Hepatocyte (in vitro differentiated cells): ENCODE data around the gene ADORA3. TPM values are rescaled to one million over a fixed set of nuclear protein-coding genes. Genes with fewer than 3 reads are reported as not detected.
"Not testable (repeated sequence)": the region's sequence is repeated elsewhere in the genome, so short reads cannot be mapped to it uniquely, and the experiment has no call there.

Source experiments
- DNase-seq: peaks from one replicate; pipeline ENCODE4 v3.0.0-alpha.2; 2016; ENCODE audit warnings: low spot score
- H2AFZ ChIP-seq: fragments of 200-600 bp; sonication (generic); 2 replicates; pipeline ENCODE4 v1.6.0; 2016; ENCODE audit warnings: antibody characterized with exemption, mild to moderate bottlenecking
- H3K27ac ChIP-seq: fragments of 200-600 bp; sonication (generic); 2 replicates; pipeline ENCODE4 v1.5.1; 2016; ENCODE audit warnings: mild to moderate bottlenecking
- H3K27me3 ChIP-seq: fragments of 200-600 bp; sonication (generic); 2 replicates; pipeline ENCODE4 v1.6.1; 2016
- H3K36me3 ChIP-seq: fragments of 200-600 bp; sonication (generic); replicated peaks from 2 replicates; pipeline ENCODE4 v1.5.1; 2016; ENCODE audit warnings: low read depth; ENCODE audit not compliant: insufficient read depth
- H3K4me1 ChIP-seq: fragments of 200-600 bp; sonication (generic); 2 replicates; pipeline ENCODE4 v1.5.1; 2016; ENCODE audit warnings: mild to moderate bottlenecking, moderate library complexity; ENCODE audit not compliant: insufficient read depth
- H3K4me2 ChIP-seq: fragments of 200-600 bp; sonication (generic); 2 replicates; pipeline ENCODE4 v1.6.0; 2016
- H3K4me3 ChIP-seq: fragments of 200-600 bp; sonication (generic); 2 replicates; pipeline ENCODE4 v1.5.1; 2016; ENCODE audit warnings: mild to moderate bottlenecking
- H3K79me2 ChIP-seq: fragments of 200-600 bp; sonication (generic); 2 replicates; pipeline ENCODE4 v1.6.0; 2017; ENCODE audit warnings: mild to moderate bottlenecking
- H3K9me2 ChIP-seq: fragments of 200-600 bp; sonication (generic); replicated peaks from 2 replicates; pipeline ENCODE4 v1.6.0; 2017; ENCODE audit warnings: mild to moderate bottlenecking; ENCODE audit not compliant: insufficient read depth
- H3K9me3 ChIP-seq: fragments of 200-600 bp; sonication (generic); 2 replicates; pipeline ENCODE4 v1.5.1; 2016; ENCODE audit warnings: low read depth, mild to moderate bottlenecking
- H4K20me1 ChIP-seq: fragments of 200-600 bp; sonication (generic); 2 replicates; pipeline ENCODE4 v1.6.0; 2016; ENCODE audit warnings: mild to moderate bottlenecking; ENCODE audit not compliant: insufficient read depth, poor library complexity, severe bottlenecking
- EZH2 ChIP-seq: fragments of 200-600 bp; sonication (generic); IDR thresholded peaks from 2 replicates; pipeline ENCODE4 v1.6.1; 2016; ENCODE audit warnings: antibody characterized with exemption, mild to moderate bottlenecking, borderline replicate concordance
- EZH2phosphoT487 ChIP-seq: fragments of 200-600 bp; sonication (generic); IDR thresholded peaks from one replicate; pipeline ENCODE4 v1.6.1; 2018; ENCODE audit warnings: antibody characterized with exemption, mild to moderate bottlenecking, low read depth, moderate library complexity; ENCODE audit not compliant: unreplicated experiment, severe bottlenecking
- WGBS: methylation state at CpG from one replicate; pipeline ENCODE4 v1.1.6; 2016; ENCODE audit warnings: low lambda C conversion rate; ENCODE audit errors: missing lambda C conversion rate; 5-methylcytosine and 5-hydroxymethylcytosine counted together
- polyA plus RNA-seq: library from polyadenylated mRNA; unstranded; fragments of >200 nt; fragmentation: Nextera tagmentation; extraction: Ambion mirVana; gene quantifications from 2 replicates; pipeline ENCODE4 v1.2.1, GENCODE V29; 2016
- total RNA-seq: library from RNA; depleted of rRNA; stranded (reverse); fragments of >200 nt; gene quantifications from 2 replicates; pipeline ENCODE4 v1.2.3, GENCODE V29; 2014
- TF ChIP-seq, protein P1 (sequence below): fragments of 200-600 bp; sonication (generic); IDR thresholded peaks from 2 replicates; pipeline ENCODE4 v1.5.1; 2016; ENCODE audit warnings: antibody characterized with exemption, mild to moderate bottlenecking; ENCODE audit not compliant: poor library complexity

The ADORA3 gene
- total and polyA plus RNA-seq, 2 experiments from 2014 or later = 0.33 to 0.41 TPM

DNA sequence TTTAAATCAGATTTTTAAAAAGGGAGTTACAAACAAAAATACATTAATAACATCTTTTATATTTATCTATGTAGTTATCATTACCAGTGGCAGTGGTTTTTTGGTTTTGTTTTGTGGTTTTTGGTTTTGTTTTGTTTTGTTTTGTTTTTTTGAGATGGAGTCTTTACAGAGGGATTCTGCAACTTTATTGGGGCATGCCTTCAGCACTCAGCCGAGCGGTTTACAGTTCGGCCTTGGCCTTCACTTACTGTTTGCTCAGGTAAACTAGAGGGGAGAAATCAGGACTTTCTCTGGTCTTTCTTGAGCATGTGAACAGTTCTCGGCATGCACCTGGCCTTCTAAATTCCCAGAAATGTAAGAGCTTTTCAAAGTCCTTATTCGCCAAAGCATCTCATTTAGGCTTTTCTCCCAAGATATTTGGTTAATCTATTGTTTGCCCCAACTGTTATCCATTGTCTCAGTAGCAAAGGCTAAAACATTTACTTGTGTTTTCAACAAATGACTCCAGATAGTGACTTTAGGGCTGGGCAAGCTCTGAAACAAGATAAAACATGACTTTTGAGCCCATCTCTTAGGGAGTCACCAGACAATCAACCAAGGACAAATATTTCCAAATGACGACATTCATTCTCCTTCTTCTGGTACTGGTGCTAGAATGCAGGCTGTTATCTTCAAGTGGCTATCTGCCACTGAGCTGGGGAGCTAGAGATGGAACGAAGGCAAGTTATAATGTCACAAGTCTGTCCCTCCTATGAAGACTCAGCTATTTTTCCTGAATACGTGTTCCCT is 48.4 kb upstream of the ADORA3 start:
- H3K9me2 ChIP-seq = no peaks in the 10 kb centered on the region
- H3K4me1 ChIP-seq = no peaks in the 10 kb centered on the region
- no peaks in the 10 kb centered on the region for H3K27me3 ChIP-seq
- H3K79me2 ChIP-seq = no peaks in the 10 kb centered on the region
- no peaks in the 10 kb centered on the region for H3K9me3 ChIP-seq
- 54% methylated on average over 8 of the region's 8 CpGs for WGBS
- H3K4me2 ChIP-seq = peak overlapping the region; percentile 26
- H3K36me3 ChIP-seq = no peaks in the 10 kb centered on the region
- H3K4me3 ChIP-seq = no peak overlapping the region
- peak overlapping the region; percentile 54 for H3K27ac ChIP-seq
- no peaks in the 10 kb centered on the region for H4K20me1 ChIP-seq
- H2AFZ ChIP-seq = no peak overlapping the region
- peak; percentile 35 for DNase-seq
- TF ChIP-seq EZH2phosphoT487 (no peak), EZH2 (no peak)
- TF ChIP-seq, protein P1, sequence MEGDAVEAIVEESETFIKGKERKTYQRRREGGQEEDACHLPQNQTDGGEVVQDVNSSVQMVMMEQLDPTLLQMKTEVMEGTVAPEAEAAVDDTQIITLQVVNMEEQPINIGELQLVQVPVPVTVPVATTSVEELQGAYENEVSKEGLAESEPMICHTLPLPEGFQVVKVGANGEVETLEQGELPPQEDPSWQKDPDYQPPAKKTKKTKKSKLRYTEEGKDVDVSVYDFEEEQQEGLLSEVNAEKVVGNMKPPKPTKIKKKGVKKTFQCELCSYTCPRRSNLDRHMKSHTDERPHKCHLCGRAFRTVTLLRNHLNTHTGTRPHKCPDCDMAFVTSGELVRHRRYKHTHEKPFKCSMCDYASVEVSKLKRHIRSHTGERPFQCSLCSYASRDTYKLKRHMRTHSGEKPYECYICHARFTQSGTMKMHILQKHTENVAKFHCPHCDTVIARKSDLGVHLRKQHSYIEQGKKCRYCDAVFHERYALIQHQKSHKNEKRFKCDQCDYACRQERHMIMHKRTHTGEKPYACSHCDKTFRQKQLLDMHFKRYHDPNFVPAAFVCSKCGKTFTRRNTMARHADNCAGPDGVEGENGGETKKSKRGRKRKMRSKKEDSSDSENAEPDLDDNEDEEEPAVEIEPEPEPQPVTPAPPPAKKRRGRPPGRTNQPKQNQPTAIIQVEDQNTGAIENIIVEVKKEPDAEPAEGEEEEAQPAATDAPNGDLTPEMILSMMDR = no peak

DNA sequence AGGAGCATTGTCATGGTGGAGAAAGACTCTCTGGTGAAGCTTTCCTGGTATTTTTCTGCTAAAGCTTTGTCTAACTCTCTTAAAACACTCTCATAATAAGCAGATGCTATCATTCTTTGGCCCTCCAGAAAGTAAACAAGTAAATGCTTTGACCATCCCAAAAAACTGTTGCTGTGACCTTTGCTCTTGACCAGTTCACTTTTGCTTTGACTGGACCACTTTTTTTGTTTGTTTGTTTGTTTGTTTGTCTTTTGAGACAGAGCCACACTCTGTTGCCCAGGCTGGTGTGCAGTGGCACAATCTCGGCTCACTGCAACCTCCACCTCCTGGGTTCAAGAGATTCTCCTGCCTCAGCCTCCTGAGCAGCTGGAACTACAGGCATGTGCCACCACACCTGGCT is 44.4 kb upstream of the ADORA3 start:
- not testable (repeated sequence) for H4K20me1 ChIP-seq, H3K4me2 ChIP-seq, H3K27me3 ChIP-seq, H3K9me2 ChIP-seq, H3K4me3 ChIP-seq, H3K36me3 ChIP-seq, H3K79me2 ChIP-seq, H3K9me3 ChIP-seq, DNase-seq, H2AFZ ChIP-seq, H3K27ac ChIP-seq, H3K4me1 ChIP-seq
- 93% methylated on average over 1 of the region's 1 CpG for WGBS

DNA sequence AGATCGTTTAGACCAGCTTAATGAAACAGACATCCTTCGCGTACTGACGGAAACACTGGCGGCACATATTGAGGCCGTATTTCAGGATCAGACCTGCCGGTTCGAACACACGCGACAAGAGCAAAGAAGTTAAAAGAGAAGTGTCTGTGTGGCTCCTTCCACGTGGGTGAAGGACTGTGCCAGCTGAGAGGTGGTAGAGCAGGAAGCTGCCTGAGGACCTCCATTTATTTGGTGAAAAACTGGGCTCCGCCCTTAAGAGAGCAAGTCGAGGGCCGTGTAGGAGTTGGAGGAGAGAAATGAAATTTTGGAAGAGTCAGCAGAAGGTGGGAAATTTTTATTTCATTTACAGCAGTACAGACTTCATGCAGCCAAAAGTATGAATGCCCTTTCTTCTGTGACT is 38.8 kb upstream of the ADORA3 start:
- Histone ChIP-seq H3K9me3 (no peaks in the 10 kb centered on the region), H3K27me3 (no peaks in the 10 kb centered on the region), H3K4me2 (no peak overlapping the region), H3K4me1 (no peaks in the 10 kb centered on the region), H3K4me3 (no peak overlapping the region), H3K36me3 (no peaks in the 10 kb centered on the region), H3K27ac (no peak overlapping the region), H2AFZ (no peak overlapping the region), H4K20me1 (no peaks in the 10 kb centered on the region), H3K79me2 (no peaks in the 10 kb centered on the region), H3K9me2 (no peaks in the 10 kb centered on the region)
- 69% methylated on average over 14 of the region's 14 CpGs for WGBS
- DNase-seq = no peak
- TF ChIP-seq, protein P1 = no peak
- no peak for TF ChIP-seq EZH2
- TF ChIP-seq EZH2phosphoT487 = no peak

DNA sequence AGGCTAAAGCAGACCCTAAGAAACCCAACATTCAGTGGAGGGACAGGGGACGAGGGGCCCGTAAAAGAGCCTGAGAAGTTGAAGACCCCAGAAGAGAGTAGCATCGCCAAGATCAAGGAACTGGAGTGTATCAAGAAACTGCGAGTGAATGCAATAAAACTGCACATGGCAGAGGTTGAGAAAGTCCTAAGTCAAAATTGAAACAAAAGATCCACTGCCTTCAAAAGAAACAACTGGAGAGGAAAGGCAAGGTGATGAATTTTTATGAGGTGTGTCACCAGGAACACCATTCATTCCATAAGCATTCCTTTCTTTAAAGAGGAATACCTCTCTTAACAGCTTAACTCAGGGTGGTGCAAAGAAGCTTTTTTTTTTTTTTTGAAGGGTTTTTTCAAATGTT is 38.3 kb upstream of the ADORA3 start:
- H2AFZ ChIP-seq = no peak overlapping the region
- peak overlapping the region; percentile 30 for H3K4me2 ChIP-seq

More for the DNA sequence above, 38.3 kb upstream of the ADORA3 start:
- Histone ChIP-seq H3K9me2 (no peaks in the 10 kb centered on the region), H3K9me3 (no peaks in the 10 kb centered on the region), H3K27me3 (no peaks in the 10 kb centered on the region), H3K4me3 (no peak overlapping the region), H3K27ac (peak overlapping the region; percentile 18), H3K4me1 (no peaks in the 10 kb centered on the region), H3K36me3 (no peaks in the 10 kb centered on the region), H4K20me1 (no peaks in the 10 kb centered on the region), H3K79me2 (no peaks in the 10 kb centered on the region)
- DNase-seq = no peak
- TF ChIP-seq, protein P1 = no peak
- TF ChIP-seq EZH2 (no peak), EZH2phosphoT487 (no peak)
- WGBS = 50% methylated on average over 4 of the region's 4 CpGs
